ENCODE results near the gene TNFAIP3.

The TNFAIP3 gene

DNA sequence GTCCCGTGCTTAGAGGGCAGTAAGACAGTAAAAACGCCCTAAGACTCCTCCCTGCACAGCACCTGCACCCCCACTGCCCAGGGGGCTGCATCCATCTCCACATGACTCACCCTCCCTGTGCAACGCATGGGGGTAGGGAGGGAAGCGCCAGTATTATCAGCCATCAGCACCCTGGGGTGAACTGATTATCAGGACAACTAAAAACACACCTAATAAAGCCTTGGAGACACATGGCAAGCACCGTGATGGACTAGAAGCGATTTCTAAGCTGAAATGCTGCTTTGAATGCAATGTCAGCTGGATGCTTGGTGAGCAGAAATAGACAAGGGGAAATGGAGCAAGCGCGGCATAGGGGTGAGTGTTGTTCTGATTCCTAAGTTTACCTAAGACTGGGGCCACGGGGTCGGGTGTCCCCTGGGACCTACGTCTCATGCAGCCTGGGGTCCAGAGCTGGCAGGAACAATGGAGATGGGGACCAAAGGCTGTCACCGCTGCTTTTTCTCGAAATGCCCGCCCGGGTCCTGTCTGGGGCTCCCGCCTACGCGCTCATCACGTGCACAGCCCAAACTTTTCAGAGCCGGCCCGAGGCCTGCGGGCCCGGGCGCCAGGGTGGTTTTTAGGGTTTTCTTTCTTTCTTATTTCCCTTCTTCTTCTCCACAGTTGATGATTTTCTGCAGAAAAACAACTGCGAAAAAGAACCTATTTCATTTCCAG is 702 bp upstream of the TNFAIP3 start:
- ATAC-seq, result peak; percentile 12 to 14

DNA sequence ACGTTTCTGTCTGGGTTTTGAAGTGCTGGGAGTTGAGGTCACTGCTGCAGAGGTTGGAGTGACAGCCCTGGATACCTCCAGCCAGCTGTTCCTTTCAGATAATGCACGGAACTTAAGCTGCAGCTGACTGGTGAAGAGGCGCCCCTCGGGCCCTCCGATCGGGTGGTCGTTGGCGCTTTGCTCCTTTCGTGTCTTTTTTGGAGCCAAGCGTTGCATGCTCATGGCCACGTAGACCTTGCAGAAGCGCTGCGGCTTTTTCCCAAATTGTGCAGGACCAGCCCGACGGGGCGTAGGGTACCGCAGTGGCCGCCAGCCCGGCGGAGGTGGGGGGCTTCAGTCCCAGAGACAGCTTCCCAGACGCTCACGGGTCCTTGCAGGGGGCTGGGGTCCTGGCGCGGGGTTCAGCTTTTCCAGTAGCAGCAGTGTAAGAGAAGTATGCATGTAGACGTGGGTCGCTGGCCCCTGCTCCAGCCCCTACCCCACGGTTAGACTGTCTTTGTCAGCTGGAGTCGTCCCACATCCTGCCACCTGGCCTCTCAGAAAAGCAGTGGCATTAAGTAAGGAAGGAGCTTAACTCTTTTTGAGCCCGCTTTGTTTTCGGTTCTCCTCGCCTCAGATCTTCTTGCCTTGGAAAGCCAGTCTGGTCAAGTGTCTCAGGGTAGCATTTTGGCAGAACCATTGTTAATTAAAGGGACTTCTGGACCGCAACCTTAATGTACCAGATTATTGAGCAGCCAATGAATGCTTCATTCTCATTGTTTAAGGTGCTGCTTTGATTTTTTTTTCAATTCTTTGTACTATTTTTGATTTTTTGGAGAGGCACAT is 838 bp downstream of the TNFAIP3 start:
- peak; percentile 2 to 3 for ATAC-seq

DNA sequence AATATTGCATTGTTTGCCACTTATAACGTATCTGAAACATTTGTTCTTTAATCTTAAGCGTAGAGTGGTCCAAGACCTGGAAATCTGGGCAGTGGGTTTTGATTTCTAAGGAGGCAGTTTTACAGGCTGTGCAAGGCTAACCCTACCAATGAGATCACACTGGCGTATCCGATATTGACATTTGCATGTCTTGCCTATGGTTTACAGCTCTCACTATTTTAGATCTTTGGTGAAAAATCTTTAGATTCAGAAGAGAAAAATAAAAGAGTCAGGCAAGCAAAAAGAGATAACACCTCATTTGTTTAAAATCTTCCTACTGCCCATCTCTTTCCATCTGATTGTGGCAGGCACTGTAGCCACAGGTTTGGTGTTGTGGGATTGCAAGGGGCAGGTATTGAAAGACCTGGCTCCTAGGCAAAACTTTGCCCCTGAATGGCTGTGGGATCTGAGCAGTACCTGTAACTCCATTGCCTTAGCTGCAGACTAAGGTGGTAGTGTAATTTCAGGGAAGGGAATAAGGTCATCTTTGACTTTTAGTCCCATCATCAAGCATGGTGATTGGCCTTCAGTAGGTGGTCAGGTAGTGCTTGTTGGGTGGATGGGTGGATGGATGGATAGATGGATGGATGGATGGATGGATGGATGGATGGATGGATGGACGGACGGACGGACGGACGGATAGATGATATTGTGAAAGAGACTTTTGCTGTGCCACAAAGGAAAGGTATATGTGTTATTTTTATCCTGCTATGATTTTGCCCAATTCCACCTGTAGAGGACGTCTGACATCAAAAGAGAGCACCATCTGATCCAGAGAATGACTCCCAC is 1.9 kb downstream of the TNFAIP3 start:
- ATAC-seq, result no peak

DNA sequence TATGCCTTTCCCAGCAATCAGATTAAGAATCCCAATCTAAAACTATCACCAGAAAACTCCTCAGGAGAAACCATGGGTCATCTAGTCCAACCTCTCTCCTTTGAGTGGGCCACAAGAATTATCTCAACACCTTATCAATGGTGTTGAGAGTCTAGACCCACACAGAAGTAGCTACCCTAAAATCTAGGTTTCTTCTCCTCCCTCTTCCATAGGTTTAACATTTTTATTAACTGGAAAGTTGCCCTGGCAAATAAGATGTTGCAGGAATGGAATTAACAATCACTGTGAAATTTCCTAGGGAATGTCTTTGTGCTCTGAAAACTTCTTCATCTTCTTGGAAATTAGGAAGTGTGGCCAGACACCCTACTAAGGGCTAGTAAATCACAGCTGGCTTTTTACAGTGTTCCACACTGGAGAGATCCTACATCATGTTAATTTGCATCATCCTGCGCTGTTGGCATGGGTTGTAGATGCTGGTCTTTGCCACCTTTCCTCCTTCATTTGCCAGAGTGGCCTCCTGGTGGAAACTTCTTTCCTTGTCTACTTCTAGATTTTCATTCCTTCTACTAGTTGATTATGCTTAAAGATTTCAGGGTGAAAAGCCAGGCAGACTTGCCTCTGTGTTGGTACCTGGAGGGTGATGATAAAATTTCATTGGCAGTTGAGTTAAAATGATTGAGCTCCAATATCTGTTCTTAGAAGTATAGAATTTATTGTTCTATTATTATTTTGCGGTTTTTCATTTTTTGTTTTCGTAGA is 2.7 kb downstream of the TNFAIP3 start:
- no peak for ATAC-seq

DNA sequence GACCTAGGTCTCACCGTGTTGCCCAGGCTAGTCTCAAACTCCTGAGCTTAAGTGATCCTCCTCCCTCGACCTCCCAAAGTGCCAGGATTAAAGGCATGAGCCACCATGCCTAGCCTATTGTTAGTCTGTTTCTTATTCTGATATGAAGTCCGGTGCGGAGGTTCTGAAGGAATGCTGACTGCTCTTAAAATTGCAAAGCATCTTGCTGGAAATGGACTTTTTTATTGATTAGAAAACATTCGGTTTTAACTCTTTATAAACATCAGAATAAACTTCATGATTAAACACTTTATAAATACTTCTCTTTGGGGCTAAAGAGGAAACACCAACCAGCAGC is 3.2 kb downstream of the TNFAIP3 start:
- ATAC-seq, result no peak

DNA sequence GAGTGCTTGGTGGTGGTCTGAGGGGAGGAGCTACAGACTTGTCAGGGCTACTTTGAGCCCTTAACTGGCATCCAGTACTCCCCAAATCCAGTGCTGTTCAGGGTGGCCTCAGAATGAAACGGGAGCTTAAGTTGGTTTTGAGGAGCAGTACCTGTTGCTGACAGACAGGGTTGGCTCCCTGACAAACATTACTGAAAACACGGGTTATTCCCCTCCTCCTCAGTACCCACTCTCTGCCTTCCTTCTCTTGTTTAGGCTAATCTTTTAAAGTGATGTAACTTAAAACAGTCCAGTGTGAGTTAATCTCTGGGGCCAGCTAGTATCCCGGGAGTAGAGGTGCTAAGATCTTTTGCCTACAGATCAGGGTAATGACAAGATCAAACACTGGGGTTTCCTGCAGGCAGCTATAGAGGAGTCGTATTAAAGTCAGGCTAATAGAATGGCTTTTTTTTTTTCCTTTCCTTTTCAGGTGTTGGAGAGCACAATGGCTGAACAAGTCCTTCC is 3.7 kb downstream of the TNFAIP3 start:
- ATAC-seq, result peak; percentile 4 to 25

DNA sequence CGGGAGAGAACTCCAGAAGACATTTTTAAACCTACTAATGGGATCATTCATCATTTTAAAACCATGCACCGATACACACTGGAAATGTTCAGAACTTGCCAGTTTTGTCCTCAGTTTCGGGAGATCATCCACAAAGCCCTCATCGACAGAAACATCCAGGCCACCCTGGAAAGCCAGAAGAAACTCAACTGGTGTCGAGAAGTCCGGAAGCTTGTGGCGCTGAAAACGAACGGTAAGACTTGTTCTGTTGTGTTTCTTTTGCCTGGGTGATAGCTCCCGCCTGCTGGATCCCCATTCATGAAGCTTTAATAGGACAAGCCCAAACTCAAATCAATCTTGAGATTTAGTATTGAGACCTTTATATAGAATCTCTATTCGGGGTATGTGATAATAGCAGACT is 4.2 kb downstream of the TNFAIP3 start:
- no peak for ATAC-seq

DNA sequence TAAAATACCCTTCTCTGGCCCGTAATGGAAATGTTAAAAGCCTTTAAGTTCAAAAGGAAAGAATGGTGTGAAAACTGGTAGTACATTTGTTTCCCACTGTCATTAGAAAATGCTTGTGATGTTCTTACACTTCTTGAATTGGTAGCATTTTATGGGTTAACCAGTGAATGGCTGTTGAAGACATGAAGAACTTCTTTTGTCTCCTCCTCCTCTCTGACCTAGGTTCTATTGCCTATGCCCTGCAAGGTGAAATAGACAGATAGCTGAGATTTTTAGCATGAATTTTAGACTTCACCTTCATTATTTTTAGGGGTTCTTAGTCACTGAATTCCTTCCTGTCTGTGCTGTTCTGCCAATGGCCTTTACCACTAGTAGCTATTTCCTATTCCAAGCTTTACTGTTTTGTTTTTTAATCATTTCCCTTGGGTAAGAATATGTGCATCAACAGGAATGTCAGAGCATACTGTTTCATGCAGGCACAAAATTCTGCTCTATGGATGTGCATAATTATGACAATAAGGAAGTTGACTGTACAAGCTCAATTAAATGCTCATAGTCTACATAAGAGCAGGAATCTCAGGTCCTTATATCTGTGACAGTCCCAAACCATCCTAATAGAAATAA is 4.9 kb downstream of the TNFAIP3 start:
- no peak for ATAC-seq

DNA sequence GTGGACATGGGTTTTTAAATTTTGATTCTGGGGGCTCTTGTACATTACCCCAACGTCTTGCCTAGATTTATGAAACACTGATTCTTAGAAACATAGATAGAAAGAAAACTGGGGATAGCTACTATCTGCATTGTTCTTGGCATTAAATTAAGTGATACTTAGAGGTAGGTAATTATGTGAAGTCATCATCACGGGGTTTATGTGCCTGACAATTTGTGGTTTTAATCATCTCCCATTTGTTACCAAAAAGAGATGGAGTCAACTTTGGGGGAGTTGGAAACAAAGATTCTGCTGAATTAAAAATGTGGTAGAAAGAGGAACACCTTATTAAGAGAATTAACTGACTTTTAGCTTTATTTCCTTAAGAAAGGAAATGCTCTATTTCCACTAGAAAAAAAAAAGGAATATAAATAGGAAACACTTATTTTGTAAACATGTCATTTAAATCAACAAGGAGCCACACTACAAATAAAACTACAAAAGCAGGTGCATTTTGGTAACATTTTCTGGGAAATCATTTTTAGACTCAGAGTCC is 5.6 kb downstream of the TNFAIP3 start:
- no peak for ATAC-seq

DNA sequence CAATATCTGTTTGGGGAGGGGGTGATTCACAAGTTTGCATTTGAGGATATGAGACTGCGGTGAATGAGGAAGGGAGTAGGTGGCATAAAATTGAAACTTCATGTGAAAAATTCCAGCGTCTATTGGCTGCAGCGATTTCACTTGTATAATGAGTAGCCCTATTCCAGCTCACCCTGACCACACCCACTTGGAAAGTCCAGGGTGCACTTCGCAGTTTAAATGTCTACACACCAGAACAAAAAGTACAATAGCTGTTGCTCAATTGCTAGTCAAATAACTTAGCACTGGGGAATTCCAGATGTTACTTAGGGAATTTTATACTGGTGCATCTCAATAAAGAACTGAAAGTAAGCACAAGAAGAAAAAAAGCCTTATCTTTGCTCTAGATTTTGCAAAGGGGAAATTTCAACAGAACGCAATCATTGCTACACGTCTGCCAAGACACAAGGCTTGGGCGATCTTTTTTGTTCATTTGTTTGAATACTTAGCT is 6.3 kb downstream of the TNFAIP3 start:
- peak; percentile 72 to 77 for ATAC-seq

DNA sequence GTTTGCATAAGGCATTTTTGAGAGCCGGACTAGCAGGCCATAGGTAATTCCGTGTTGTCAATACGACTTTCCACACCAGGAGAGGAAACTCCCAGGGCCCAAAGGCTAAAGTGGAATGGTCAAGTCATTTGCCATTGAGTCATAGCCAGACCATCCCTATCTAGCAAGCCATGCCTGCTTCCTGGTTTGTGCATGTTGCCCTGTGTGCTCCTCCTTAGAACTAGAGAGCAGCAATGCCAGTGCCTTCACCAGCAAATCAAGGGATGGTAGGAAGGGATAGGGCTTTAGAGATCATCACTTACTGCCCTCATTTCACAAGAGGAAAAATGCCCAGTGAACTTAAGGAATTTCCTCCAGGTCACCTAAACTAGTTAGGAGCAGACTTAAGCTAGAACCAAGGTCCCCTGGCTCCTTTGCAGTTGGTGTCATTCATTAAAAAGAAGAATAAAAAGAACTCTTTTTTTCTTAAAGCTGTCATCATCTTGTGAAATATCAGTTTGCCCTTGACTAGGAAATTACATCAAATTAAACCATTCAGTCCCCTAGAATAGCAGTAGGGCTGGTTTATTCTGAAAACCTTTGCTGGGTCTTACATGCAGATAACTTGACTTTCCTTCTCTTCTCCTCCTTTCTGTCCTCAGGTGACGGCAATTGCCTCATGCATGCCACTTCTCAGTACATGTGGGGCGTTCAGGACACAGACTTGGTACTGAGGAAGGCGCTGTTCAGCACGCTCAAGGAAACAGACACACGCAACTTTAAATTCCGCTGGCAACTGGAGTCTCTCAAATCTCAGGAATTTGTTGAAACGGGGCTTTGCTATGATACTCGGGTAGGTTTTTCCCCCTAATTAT is 7.4 kb downstream of the TNFAIP3 start:
- no peak for ATAC-seq

DNA sequence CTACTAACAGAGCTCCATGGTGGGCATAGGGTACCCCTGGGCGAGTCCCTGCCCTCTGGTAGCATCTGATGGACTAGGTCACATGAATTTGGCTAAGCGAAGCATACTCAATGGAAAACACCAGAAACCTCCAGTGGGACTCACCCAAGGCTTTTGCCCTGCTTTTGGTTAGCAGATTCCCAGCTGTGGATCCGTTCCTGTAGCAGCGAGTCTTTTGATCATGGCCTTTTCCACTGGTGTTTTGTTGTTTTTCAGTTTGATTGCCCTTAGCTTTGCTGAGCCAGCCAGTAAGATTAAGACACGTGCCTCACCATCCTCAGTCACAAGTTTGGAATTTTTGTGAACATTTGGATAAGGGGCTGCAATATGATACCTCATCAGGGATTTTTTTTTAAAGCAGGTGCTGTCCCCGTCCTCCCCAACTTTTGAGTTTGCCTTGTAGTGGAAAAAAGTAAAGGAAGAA is 8.0 kb downstream of the TNFAIP3 start:
- ATAC-seq, result no peak

DNA sequence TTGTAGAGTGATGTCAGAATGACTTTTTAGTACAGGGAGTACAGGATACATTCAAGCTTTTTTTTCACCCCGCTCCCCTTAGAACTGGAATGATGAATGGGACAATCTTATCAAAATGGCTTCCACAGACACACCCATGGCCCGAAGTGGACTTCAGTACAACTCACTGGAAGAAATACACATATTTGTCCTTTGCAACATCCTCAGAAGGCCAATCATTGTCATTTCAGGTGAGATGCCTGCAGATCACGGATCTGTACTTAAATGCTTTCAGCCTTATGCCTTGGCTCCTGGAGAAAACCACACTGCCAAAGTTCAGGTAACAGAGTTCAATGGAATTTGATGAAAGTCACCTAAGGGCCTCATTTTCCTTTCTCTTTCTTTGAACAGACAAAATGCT is 8.5 kb downstream of the TNFAIP3 start:
- ATAC-seq, result no peak

DNA sequence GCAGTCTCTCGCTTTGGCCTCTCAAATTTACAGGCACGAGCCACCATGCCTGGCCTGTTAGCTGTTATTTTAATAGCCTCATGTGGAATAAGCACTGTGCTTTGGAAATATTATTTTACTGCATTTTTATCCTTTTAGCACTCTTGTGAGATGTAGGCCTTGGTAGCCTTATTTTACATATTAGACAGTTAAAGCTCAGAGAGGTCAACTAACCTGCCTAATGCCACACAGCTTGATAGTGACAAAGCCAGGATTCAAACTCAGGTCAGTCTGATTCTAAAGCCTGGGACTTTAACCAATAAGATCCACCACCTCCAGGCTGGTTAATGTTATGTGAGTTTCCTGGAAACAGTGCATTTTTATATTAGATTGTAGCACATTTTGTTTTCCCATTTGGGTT is 9.5 kb downstream of the TNFAIP3 start:
- no peak for ATAC-seq

DNA sequence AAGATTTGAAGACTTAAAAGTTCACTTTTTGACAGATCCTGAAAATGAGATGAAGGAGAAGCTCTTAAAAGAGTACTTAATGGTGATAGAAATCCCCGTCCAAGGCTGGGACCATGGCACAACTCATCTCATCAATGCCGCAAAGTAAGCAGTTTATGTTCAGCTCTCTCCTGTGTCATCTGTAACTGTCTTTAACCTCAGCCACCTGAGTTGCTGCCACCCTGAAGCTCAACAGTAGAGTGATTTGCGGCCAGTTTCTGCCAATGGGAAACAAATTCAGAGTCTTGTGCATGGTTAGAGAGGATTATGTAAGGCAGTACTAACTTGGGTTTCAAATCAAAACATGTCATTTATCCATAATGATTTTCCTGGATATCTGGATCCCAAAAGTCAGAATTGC is 10.1 kb downstream of the TNFAIP3 start:
- ATAC-seq, result no peak

DNA sequence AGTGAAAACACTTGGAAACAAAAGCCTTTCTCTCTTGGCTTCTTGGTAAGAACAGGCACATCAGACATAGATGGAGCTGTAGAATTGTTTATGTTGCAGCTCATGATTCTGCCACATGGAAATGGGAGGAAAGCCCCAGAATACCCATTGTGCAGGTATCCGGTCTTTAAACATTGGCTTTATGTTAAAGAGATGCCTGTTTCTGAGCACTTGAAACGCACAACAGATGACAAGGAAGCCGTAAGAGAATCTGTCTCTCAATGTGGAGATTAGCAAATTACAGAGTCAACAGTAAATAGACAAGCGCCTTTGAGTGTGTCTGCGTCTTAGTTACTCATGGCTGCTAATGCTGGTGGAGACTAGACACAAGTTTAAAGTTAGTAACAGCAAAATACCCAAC is 10.5 kb downstream of the TNFAIP3 start:
- ATAC-seq, result no peak

DNA sequence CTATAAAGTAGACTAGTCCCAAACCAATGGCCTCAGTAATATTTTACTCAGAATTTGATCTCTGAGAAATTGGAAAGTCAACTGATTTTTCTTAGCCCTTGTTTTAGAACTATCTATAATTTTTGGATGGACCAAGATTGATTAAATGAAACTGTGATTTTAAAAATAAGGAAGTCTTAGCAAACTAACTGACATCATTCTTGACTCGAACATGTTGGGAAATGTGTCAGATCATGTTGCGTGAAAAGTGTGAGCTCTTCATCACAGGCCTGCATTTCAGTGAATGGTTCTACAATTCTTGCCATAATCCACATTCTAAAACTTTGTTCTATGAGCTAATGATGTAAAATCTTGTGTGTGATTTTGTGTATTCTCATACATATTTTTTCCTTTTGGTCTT is 11.0 kb downstream of the TNFAIP3 start:
- no peak for ATAC-seq

DNA sequence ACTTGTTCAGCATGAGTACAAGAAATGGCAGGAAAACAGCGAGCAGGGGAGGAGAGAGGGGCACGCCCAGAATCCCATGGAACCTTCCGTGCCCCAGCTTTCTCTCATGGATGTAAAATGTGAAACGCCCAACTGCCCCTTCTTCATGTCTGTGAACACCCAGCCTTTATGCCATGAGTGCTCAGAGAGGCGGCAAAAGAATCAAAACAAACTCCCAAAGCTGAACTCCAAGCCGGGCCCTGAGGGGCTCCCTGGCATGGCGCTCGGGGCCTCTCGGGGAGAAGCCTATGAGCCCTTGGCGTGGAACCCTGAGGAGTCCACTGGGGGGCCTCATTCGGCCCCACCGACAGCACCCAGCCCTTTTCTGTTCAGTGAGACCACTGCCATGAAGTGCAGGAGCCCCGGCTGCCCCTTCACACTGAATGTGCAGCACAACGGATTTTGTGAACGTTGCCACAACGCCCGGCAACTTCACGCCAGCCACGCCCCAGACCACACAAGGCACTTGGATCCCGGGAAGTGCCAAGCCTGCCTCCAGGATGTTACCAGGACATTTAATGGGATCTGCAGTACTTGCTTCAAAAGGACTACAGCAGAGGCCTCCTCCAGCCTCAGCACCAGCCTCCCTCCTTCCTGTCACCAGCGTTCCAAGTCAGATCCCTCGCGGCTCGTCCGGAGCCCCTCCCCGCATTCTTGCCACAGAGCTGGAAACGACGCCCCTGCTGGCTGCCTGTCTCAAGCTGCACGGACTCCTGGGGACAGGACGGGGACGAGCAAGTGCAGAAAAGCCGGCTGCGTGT is 11.6 kb downstream of the TNFAIP3 start:
- no peak for ATAC-seq

DNA sequence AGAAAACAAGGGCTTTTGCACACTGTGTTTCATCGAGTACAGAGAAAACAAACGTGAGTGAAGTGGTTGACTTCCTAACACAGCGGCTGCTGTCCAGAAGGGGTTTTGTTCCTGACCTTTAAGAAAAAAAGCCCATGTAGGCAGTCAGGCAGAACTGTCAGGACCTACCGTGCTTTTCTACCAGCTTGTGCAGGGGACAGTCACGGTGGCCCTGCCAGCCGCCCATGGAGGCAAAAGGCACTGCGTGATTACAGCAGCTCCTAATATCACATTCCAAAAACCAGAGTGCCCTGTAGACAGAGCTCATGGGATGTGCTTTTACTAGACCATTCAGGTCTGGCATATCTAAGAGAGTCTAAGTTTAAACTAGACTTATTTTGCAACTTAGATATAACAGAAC is 12.2 kb downstream of the TNFAIP3 start:
- ATAC-seq, result no peak

All from activated CD4-positive, CD25-positive, alpha-beta regulatory T cell treated with anti-CD3 and anti-CD28 coated beads, Interleukin-2, amount 50 U/mL, for 24 hours (primary cell).